Fibroblast of peridontal ligament (primary cell): ENCODE measurements around the gene OR10D3.
"Not testable (repeated sequence)": the region's sequence is repeated elsewhere in the genome, so short reads cannot be mapped to it uniquely, and the experiment has no call there.

Experiments
- DNase-seq: peaks from one replicate; pipeline ENCODE4 v3.0.0-alpha.2; 2010; ENCODE audit errors: extremely low read depth

Gene OR10D3

DNA sequence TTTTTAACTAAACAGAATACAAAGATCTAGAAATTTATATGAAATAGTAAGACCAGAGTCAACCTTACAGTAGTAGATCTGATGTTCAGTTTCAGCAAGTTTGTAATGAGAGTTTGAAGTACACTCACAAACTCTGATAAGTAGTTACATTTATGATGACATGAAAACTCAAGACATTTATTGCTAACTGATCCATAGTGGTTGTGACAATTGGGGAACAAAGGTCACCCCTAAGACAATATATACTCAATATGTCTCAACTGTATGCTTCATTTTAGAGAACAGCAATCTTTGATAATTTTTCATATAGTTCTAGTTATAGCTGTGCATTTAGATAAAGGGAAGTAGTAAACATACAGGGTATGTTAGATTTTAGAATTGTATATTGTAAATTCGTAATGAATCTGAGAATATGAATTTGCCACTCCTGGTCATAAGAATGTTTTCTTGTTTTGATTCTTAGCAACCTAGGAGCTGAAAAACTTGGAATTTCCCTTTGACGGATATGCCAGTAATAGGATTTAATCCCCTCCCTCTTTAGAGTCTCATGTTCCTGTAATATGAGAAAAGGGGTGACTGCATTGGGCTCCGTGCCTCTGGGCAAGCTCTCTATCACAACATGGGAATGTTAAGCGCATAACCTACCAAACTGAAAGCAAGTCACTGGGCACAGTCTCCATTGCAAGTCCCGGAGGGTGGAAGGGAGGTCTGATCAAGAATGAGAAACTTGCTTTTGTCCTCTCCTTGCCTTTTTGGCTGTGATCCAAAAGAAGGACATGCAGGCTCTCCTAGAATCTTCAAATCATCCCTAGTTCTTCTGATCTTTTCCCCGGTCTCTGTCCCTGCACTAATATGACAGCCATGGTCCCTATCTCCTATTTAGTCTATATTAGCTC is 11.4 kb downstream of the OR10D3 start:
- peak; percentile 41 for DNase-seq

- DNase-seq: peak; percentile 68
Observed at GRCh38 chr11:124195189-124195734, 12.1 kb downstream of the OR10D3 start.

GRCh38 chr11:124197999-124198398 is 14.9 kb downstream of the OR10D3 start:
- no peak for DNase-seq

GRCh38 chr11:124198897-124199296 is 15.8 kb downstream of the OR10D3 start:
- DNase-seq: no peak

DNA sequence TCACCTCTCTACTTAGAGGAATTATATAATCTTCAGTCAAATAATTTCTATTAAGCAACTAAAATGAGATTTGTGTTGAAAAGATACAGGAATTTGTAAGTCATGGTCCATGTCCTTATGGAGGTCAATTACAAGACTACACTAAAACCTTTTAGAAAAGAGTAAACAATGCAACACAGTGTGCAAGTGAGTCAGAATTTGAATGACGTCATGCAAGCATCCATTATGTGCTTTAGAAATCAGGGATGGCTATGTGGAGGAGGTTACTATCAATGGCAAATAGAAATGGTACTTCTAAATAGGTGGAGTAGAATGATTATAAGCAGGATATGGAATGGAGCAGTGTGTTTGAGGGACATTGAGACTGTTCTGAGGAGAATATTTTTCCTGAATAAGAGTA is 16.6 kb downstream of the OR10D3 start:
- DNase-seq: peak; percentile 38

- no peak for DNase-seq
Observed at GRCh38 chr11:124200671-124201070, 17.5 kb downstream of the OR10D3 start.

GRCh38 chr11:124202951-124203350 is 19.8 kb downstream of the OR10D3 start:
- DNase-seq: no peak

DNA sequence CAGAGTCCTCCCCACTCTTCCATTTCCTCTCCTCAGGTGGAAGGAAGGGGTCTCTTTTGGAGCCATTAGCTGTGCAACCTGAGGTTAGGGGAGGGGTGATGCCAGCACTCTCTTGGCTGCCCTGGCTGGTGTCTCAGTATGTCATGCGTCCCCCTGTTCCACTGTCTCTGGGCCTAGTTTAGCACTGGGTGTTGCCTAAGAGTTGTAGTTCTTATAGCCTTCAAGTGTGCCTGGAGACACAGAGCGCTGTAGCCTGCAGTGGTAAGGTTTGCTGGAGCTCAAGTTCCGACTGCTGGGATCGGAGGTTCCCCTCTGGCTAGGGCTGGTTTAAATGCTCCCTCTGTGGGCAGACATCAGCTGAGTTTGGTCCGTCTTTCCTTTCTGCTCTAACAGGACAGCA is 20.9 kb downstream of the OR10D3 start:
- no peak for DNase-seq

- DNase-seq: no peak
Observed at GRCh38 chr11:124207102-124207792, 24.1 kb downstream of the OR10D3 start.

GRCh38 chr11:124209824-124210357 is 26.7 kb downstream of the OR10D3 start:
- no peak for DNase-seq

DNA sequence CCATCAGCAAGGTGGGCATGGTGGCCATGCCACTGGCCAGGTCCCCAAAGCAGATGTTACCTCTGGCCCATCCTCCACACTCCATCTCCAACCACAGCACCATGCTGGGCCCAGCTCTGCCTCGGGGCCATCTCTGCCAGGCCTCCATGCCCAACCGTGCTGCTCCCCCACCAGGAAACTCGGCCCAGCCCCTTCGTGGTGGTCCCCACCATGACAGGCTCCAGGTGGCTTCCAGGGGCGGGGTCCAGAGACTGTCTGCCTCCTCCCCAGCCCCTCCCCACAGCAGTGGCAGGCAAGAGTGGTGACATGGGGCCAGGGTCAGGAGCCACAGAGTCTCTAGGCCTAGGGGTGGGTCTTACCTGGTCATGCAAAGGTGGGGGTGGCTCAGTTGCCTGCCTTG is 27.3 kb downstream of the OR10D3 start:
- DNase-seq: no peak

DNA sequence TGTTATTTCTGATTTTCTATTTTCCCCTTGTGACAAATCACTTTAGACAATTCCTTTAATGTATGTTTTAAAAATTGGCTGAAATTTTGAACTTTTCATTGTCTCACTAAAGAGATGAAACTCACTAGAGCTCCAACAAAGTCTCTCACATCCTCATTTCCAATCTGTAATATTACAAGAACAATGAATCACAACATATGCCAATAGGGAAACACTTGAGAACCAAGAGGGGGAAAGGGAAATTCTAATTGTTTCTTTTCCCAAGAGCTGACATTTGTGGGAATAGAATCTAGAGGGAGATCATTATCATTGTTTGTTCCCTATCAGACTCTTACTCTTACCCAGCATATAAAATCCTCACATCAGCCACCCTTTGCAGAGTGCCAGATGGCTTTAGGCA is 28.2 kb downstream of the OR10D3 start:
- DNase-seq: no peak

GRCh38 chr11:124214027-124214426 is 30.9 kb downstream of the OR10D3 start:
- DNase-seq: no peak

GRCh38 chr11:124219126-124219525 is 36.0 kb downstream of the OR10D3 start:
- DNase-seq: no peak

DNA sequence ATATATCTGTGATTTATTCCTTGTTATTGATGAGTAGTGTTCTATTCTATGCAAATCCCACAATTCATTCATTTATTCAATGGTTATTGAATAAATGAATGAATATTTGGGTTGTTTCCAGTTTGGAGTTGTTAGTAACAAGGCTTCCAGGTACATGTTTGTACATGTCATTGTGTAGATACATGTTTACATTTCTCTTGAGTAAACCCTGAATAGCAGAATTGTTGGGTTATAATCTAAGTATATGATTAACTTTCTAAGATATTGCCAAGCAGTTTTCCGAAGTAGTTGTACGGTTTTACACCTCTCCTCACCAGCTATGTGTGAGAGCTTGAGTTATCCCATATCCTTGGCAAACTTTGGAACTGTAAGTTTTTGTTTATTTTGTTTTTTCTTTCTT is 39.3 kb downstream of the OR10D3 start:
- DNase-seq: no peak

- not testable (repeated sequence) for DNase-seq
Observed at GRCh38 chr11:124224618-124225423, 41.7 kb downstream of the OR10D3 start.

- no peak for DNase-seq
Observed at GRCh38 chr11:124225471-124225870, 42.3 kb downstream of the OR10D3 start.

GRCh38 chr11:124233376-124233775 is 50.2 kb downstream of the OR10D3 start:
- no peak for DNase-seq
